Keratinocyte (primary cell): ENCODE results near the gene PHLPP1.

ENCODE experiments used
- CTCF ChIP-seq, 3 experiments: IDR thresholded peaks in 1 of 3; conservative IDR thresholded peaks in 1 of 3; optimal IDR thresholded peaks in 1 of 3; 2 replicates in 2 of 3; 3 replicates in 1 of 3; pipeline versions ENCODE3 to v1.5.1; 2011; ENCODE audit warnings: low read length in 3 of 3, mild to moderate bottlenecking in 3 of 3, moderate library complexity in 2 of 3, control low read depth in 1 of 3, inconsistent platforms in 1 of 3; ENCODE audit not compliant: insufficient read depth in 2 of 3; ENCODE audit errors: extremely low read depth in 1 of 3
- EZH2 ChIP-seq: IDR thresholded peaks from one replicate; pipeline ENCODE4 v1.6.1; 2012; ENCODE audit warnings: inconsistent platforms, mild to moderate bottlenecking, low read length, moderate library complexity

- no peak for TF ChIP-seq CTCF (optimal IDR thresholded peaks at IDR 0.05 in 1 of 3, IDR thresholded peaks at IDR 0.05 in 1 of 3, conservative IDR thresholded peaks at IDR 0.05 in 1 of 3; ENCODE audit: extremely low read depth in 1 of 3, insufficient read depth in 2 of 3, low read length in 3 of 3)
- no peak for TF ChIP-seq EZH2
Observed at GRCh38 chr18:62741118-62741566, 25.8 kb downstream of the PHLPP1 start.
